ENCODE measurements around the gene CSRP2.

DNA sequence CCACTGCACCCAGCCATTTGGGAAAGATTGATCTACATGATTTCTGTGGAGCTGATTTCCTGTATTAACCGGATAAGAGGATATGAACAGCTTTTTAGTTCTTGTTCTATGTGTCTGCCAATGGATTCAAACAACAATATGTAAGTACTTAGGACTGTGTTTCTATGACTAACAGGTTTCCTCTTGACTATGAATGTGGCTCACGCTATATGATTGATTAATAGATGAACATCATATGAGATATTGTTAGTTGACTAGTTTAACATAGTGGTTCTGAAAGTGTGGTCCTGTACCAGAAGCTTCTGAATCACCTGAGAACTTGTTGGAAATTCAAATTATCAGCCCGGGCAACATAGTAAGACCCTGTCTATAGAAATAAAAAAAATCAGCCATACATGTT is 12.8 kb upstream of the CSRP2 start:
- no peak for TF ChIP-seq EP300 (IDR thresholded peaks at IDR 0.05)
- TF ChIP-seq, protein P1, sequence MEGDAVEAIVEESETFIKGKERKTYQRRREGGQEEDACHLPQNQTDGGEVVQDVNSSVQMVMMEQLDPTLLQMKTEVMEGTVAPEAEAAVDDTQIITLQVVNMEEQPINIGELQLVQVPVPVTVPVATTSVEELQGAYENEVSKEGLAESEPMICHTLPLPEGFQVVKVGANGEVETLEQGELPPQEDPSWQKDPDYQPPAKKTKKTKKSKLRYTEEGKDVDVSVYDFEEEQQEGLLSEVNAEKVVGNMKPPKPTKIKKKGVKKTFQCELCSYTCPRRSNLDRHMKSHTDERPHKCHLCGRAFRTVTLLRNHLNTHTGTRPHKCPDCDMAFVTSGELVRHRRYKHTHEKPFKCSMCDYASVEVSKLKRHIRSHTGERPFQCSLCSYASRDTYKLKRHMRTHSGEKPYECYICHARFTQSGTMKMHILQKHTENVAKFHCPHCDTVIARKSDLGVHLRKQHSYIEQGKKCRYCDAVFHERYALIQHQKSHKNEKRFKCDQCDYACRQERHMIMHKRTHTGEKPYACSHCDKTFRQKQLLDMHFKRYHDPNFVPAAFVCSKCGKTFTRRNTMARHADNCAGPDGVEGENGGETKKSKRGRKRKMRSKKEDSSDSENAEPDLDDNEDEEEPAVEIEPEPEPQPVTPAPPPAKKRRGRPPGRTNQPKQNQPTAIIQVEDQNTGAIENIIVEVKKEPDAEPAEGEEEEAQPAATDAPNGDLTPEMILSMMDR (IDR thresholded peaks at IDR 0.05) = no peak
